HCT116 (cell line): ENCODE measurements around the gene HOXD9. TPM values are rescaled to one million over a fixed set of nuclear protein-coding genes. Genes with fewer than 3 reads are reported as not detected.
A peak's percentile ranks its signal among the peaks of the same experiment; 100 is the strongest.

Experiments used
- ATAC-seq: fragments of 200-7000 bp; cut with Tn5 transposase; 2 replicates; pipeline ENCODE4 v1.9.1; 2020; ENCODE audit warnings: mild to moderate bottlenecking, moderate library complexity
- BruUV-seq: library from RNA; stranded (reverse); fragments of 400-500 nt; replicated peaks from 2 replicates; lab custom pipeline; 2021; lab: Mats Ljungman, UMichigan
- CTCF ChIA-PET: fragments of 300-600 bp; sonication (Branson Sonifier 250); formaldehyde crosslinking; loops from one replicate; lab custom pipeline; 2021; ENCODE audit warnings: antibody characterized with exemption; lab: Charles Lee
- POLR2A ChIA-PET: fragments of 300-600, 350-600 bp; sonication (Branson Sonifier 250); formaldehyde crosslinking; loops from one replicate; lab custom pipeline; 2021; ENCODE audit warnings: antibody characterized with exemption; lab: Charles Lee
- RAD21 ChIA-PET, 2 experiments: fragments of 300-600 bp; sonication (Branson Sonifier 250); formaldehyde crosslinking; loops; one replicate each; lab custom pipeline; 2023; ENCODE audit warnings: low total read pairs in 2 of 2; ENCODE audit not compliant: uncharacterized antibody in 2 of 2, unreplicated experiment in 2 of 2, low non-redundant PET in 1 of 2; lab: Charles Lee
- DNase-seq: peaks from one replicate; pipeline ENCODE4 v3.0.0-alpha.2; 2010; ENCODE audit warnings: low read depth, low spot score
- H2AFZ ChIP-seq: fragments of 200-600 bp; shearing (Covaris generic), sonication (generic); 2 replicates; pipeline ENCODE4 v1.6.1; 2017; ENCODE audit warnings: low read depth, mixed run types, mixed read lengths, antibody characterized with exemption, low read length; ENCODE audit not compliant: poor library complexity, severe bottlenecking
- H3K27ac ChIP-seq: 2 replicates; pipeline ENCODE4 v1.5.1; 2012; ENCODE audit warnings: low read depth, low read length
- H3K27me3 ChIP-seq: fragments of 200-600 bp; sonication (generic); 2 replicates; pipeline ENCODE4 v1.6.1; 2016; ENCODE audit warnings: mixed run types, low read length, mixed read lengths; ENCODE audit not compliant: insufficient read depth
- H3K36me3 ChIP-seq, 2 experiments: fragments of 200-500 bp in 1 of 2; fragments of 200-600 bp in 1 of 2; sonication (Bioruptor generic) in 1 of 2; sonication (generic) in 1 of 2; 2 replicates each; pipeline versions ENCODE4 v1.5.1 to v1.6.1; 2014 to 2016; ENCODE audit warnings: low read length in 2 of 2, inconsistent platforms in 1 of 2, mixed read lengths in 1 of 2, mixed run types in 1 of 2; ENCODE audit not compliant: insufficient read depth in 2 of 2, control insufficient read depth in 1 of 2
- H3K4me1 ChIP-seq, 2 experiments: fragments of 200-600 bp in 1 of 2; sonication (generic) in 1 of 2; 2 replicates each; pipeline versions ENCODE4 v1.5.1 to v1.6.1; 2012 to 2017; ENCODE audit warnings: low read length in 2 of 2, inconsistent platforms in 1 of 2, mild to moderate bottlenecking in 1 of 2, mixed read lengths in 1 of 2, mixed run types in 1 of 2, moderate library complexity in 1 of 2; ENCODE audit not compliant: insufficient read depth in 2 of 2, control insufficient read depth in 1 of 2
- H3K4me2 ChIP-seq: fragments of 200-600 bp; sonication (generic); 2 replicates; pipeline ENCODE4 v1.6.1; 2017; ENCODE audit warnings: mixed run types, low read length, mixed read lengths
- H3K4me3 ChIP-seq, 2 experiments: fragments of 200-600 bp in 1 of 2; sonication (generic) in 1 of 2; replicated peaks in 1 of 2; 2 replicates each; pipeline ENCODE4 v1.5.1; 2011 to 2016; ENCODE audit warnings: low read length in 2 of 2, control low read depth in 1 of 2, low read depth in 1 of 2, mild to moderate bottlenecking in 1 of 2, mixed read lengths in 1 of 2, mixed run types in 1 of 2
- H3K79me2 ChIP-seq: fragments of 200-600 bp; sonication (generic); 2 replicates; pipeline ENCODE4 v1.6.1; 2017; ENCODE audit warnings: mild to moderate bottlenecking, mixed run types, low read length, moderate library complexity, mixed read lengths; ENCODE audit not compliant: insufficient read depth
- H3K9ac ChIP-seq: fragments of 200-600 bp; sonication (generic); 2 replicates; pipeline ENCODE4 v1.6.1; 2016; ENCODE audit warnings: low read length, mixed read lengths
- H3K9me2 ChIP-seq: fragments of 200-600 bp; sonication (generic), shearing (Covaris generic); 2 replicates; pipeline ENCODE4 v1.6.1; 2017; ENCODE audit warnings: mixed run types, mild to moderate bottlenecking, moderate library complexity; ENCODE audit not compliant: insufficient read depth
- H3K9me3 ChIP-seq, 2 experiments: fragments of 200-500 bp in 1 of 2; fragments of 200-600 bp in 1 of 2; sonication (Bioruptor generic) in 1 of 2; sonication (generic) in 1 of 2; 2 replicates each; pipeline ENCODE4 v1.6.1; 2014 to 2017; ENCODE audit warnings: low read length in 2 of 2, mixed read lengths in 2 of 2, inconsistent platforms in 1 of 2, low read depth in 1 of 2, mild to moderate bottlenecking in 1 of 2, mixed run types in 1 of 2, moderate library complexity in 1 of 2; ENCODE audit not compliant: control insufficient read depth in 1 of 2, insufficient read depth in 1 of 2
- H4K20me1 ChIP-seq: fragments of 200-600 bp; sonication (generic), shearing (Covaris generic); 2 replicates; pipeline ENCODE4 v1.6.1; 2017; ENCODE audit warnings: mixed run types, mild to moderate bottlenecking, moderate library complexity; ENCODE audit not compliant: insufficient read depth
- ATF3 ChIP-seq: IDR thresholded peaks from 2 replicates; pipeline ENCODE4 v1.6.1; 2012
- EGR1 ChIP-seq: IDR thresholded peaks from 2 replicates; pipeline ENCODE4 v1.6.1; 2012; ENCODE audit warnings: low read depth
- EZH2 ChIP-seq: fragments of 200-600 bp; sonication (generic); IDR thresholded peaks from 2 replicates; pipeline ENCODE4 v1.6.1; 2017; ENCODE audit warnings: antibody characterized with exemption, mixed run types
- MAX ChIP-seq: IDR thresholded peaks from 2 replicates; pipeline ENCODE4 v1.6.1; 2012
- YY1 ChIP-seq: IDR thresholded peaks from 2 replicates; pipeline ENCODE4 v1.6.1; 2011; ENCODE audit warnings: low read length, low read depth, moderate library complexity, mild to moderate bottlenecking; ENCODE audit not compliant: insufficient replicate concordance; ENCODE audit errors: extremely low read depth
- ZBTB33 ChIP-seq: IDR thresholded peaks from 2 replicates; pipeline ENCODE4 v1.6.1; 2011; ENCODE audit warnings: mild to moderate bottlenecking, low read length, moderate library complexity; ENCODE audit not compliant: insufficient replicate concordance; ENCODE audit errors: extremely low read depth
- ZNF274 ChIP-seq: fragments of 200-500 bp; sonication (Bioruptor generic); IDR thresholded peaks from 2 replicates; pipeline ENCODE4 v1.6.1; 2014; ENCODE audit warnings: mild to moderate bottlenecking, low read depth, low read length, inconsistent platforms
- intact Hi-C: fragments of 100-400 bp; cut with micrococcal nuclease; formaldehyde crosslinking; loops from 2 replicates; pipeline ENCODE4 v1.10.0; 2022
- total RNA-seq: library from RNA; stranded (reverse); gene quantifications from one replicate; pipeline ENCODE4 v1.2.1, GENCODE V29; 2021; ENCODE audit not compliant: unreplicated experiment

Gene HOXD9
- total RNA-seq, 1 experiment from 2014 or later: not detected

GRCh38 chr2:176137252-176137580 lies 14.7 kb downstream of the HOXD9 start:
- RAD21 ChIA-PET: interaction anchor here in 1 of 2 experiments (1.3 kb wide), 1 partner anchor 318 kb away, joined by 3 read pairs; no protein-coding TSS in a partner anchor

GRCh38 chr2:176137906-176138305 lies 15.4 kb downstream of the HOXD9 start:
- no peak overlapping the region for H3K27ac ChIP-seq
- no peaks in the 10 kb centered on the region for H3K79me2 ChIP-seq
- no peak for TF ChIP-seq EGR1
- no peak for TF ChIP-seq ZNF274
- TF ChIP-seq MAX: no peak
- TF ChIP-seq ZBTB33: no peak
- no peak for TF ChIP-seq YY1
- TF ChIP-seq ATF3: no peak
- ChIA-PET POLR2A (no interaction called here), CTCF (interaction anchor here (1.1 to 1.4 kb wide), 3 partner anchors 11 to 515 kb away, joined by 4 read pairs; no protein-coding TSS in a partner anchor), RAD21 (interaction anchor here (1.3 kb wide), 2 partner anchors 317 kb away, joined by 3 read pairs; no protein-coding TSS in a partner anchor)
- no TSS peak for BruUV-seq
- no peak overlapping the region for H3K4me2 ChIP-seq
- H3K27me3 ChIP-seq: no peaks in the 10 kb centered on the region
- no peak for DNase-seq
- no peaks in the 10 kb centered on the region for H3K36me3 ChIP-seq
- H3K4me1 ChIP-seq: peaks cover 5 to 22% of the 10 kb centered on the region in 2 experiments; a peak in 3 of 4 replicates
- H3K4me3 ChIP-seq: no peak overlapping the region
- no peaks in the 10 kb centered on the region for H4K20me1 ChIP-seq
- no peak overlapping the region for H2AFZ ChIP-seq
- H3K9me2 ChIP-seq: no peaks in the 10 kb centered on the region
- no peak overlapping the region for H3K9ac ChIP-seq
- intact Hi-C loops: no loop called here
- ATAC-seq: no peak
- H3K9me3 ChIP-seq: no peaks in the 10 kb centered on the region

More at GRCh38 chr2:176137252-176137580, 14.7 kb downstream of the HOXD9 start:
- H2AFZ ChIP-seq: no peak overlapping the region
- TF ChIP-seq YY1: no peak
- no peak for TF ChIP-seq EZH2
- TF ChIP-seq, all 23 proteins: peak for 0
- H3K9me2 ChIP-seq: no peaks in the 10 kb centered on the region
- H3K4me2 ChIP-seq: peak overlapping the region; percentile 75
- no TSS peak for BruUV-seq
- no peaks in the 10 kb centered on the region for H3K79me2 ChIP-seq
- DNase-seq (no peak), ATAC-seq (no peak)
- H3K27me3 ChIP-seq: no peaks in the 10 kb centered on the region
- intact Hi-C loops: no loop called here
- H3K9me3 ChIP-seq: no peaks in the 10 kb centered on the region
- H3K36me3 ChIP-seq: no peaks in the 10 kb centered on the region
- ChIA-PET POLR2A (no interaction called here), CTCF (interaction anchor here (1.1 to 1.4 kb wide), 4 partner anchors 10 to 515 kb away, joined by 4 to 5 read pairs (median 4); no protein-coding TSS in a partner anchor)
- peaks cover 5 to 22% of the 10 kb centered on the region in 2 experiments; a peak in 3 of 4 replicates for H3K4me1 ChIP-seq
- H4K20me1 ChIP-seq: no peaks in the 10 kb centered on the region
- peak overlapping the region; percentile 52 to 61 for H3K4me3 ChIP-seq
- peak overlapping the region; percentile 58 for H3K9ac ChIP-seq
- H3K27ac ChIP-seq: no peak overlapping the region
